K562 (cell line): ENCODE measurements around the gene LGALS16. TPM values are rescaled to one million over a fixed set of nuclear protein-coding genes. Genes with fewer than 3 reads are reported as not detected.

Experiments used
- CC2D1A ChIP-seq: fragments of 450-650 bp; IDR thresholded peaks from 2 replicates; pipeline ENCODE4 v1.6.1; 2017; ENCODE audit warnings: mild to moderate bottlenecking
- CTCF ChIP-seq, 3 experiments: IDR thresholded peaks in 2 of 3; conservative IDR thresholded peaks in 1 of 3; 2 replicates each; pipeline ENCODE4 v1.5.1; 2011 to 2012; ENCODE audit warnings: low read length in 3 of 3, mild to moderate bottlenecking in 3 of 3, control low read depth in 2 of 3, improper control_type of control experiment in 1 of 3, inconsistent platforms in 1 of 3, low read depth in 1 of 3, mixed read lengths in 1 of 3, moderate library complexity in 1 of 3; ENCODE audit not compliant: insufficient read depth in 2 of 3
- DEAF1 ChIP-seq: fragments of 450-650 bp; formaldehyde crosslinking; IDR thresholded peaks from 2 replicates; pipeline ENCODE4 v1.4.0; 2020; ENCODE audit warnings: mild to moderate bottlenecking, moderate library complexity
- E2F5 ChIP-seq: sonication (generic); formaldehyde crosslinking; IDR thresholded peaks from 2 replicates; pipeline ENCODE4 v1.8.0; 2022; ENCODE audit warnings: mild to moderate bottlenecking, missing genetic modification reagents
- FOXJ3 ChIP-seq: sonication (generic); formaldehyde crosslinking; IDR thresholded peaks from 2 replicates; pipeline ENCODE4 v1.4.0; 2020; ENCODE audit warnings: mild to moderate bottlenecking, missing genetic modification reagents
- GABPB2 ChIP-seq: fragments of 250-450 bp; sonication (Bioruptor Pico); conservative IDR thresholded peaks from 2 replicates; pipeline ENCODE4 v1.5.1; 2021; ENCODE audit warnings: mild to moderate bottlenecking
- IFI16 ChIP-seq: fragments of 250-450 bp; sonication (Bioruptor Pico); IDR thresholded peaks from 2 replicates; pipeline ENCODE4 v2.1.2; 2022; ENCODE audit warnings: mild to moderate bottlenecking, inconsistent platforms
- KDM5B ChIP-seq: fragments of 200-600 bp; sonication (generic); IDR thresholded peaks from 2 replicates; pipeline ENCODE4 v1.6.1; 2012; ENCODE audit warnings: low read depth, mild to moderate bottlenecking, moderate library complexity, low read length, control low read depth, inconsistent platforms; ENCODE audit not compliant: insufficient replicate concordance
- KLF1 ChIP-seq: fragments of 450-650 bp; IDR thresholded peaks from 2 replicates; pipeline ENCODE4 v1.6.1; 2016; ENCODE audit warnings: missing genetic modification characterization, missing compliant biosample characterization
- MYC ChIP-seq, 2 experiments: fragments of 250-450 bp in 1 of 2; sonication (Bioruptor Pico) in 1 of 2; IDR thresholded peaks; 2 replicates each; pipeline versions ENCODE4 v1.5.1 to v1.6.1; 2012 to 2021; ENCODE audit warnings: low read depth in 2 of 2, borderline replicate concordance in 1 of 2, improper control_type of control experiment in 1 of 2, low read length in 1 of 2, mild to moderate bottlenecking in 1 of 2, moderate library complexity in 1 of 2
- PBX2 ChIP-seq, 2 experiments: IDR thresholded peaks in 1 of 2; conservative IDR thresholded peaks in 1 of 2; 2 replicates each; pipeline ENCODE4 v1.6.1; 2016; ENCODE audit warnings: low read depth in 2 of 2, mild to moderate bottlenecking in 1 of 2, missing compliant biosample characterization in 1 of 2, missing genetic modification characterization in 1 of 2, moderate library complexity in 1 of 2
- PHF21A ChIP-seq: fragments of 450-650 bp; IDR thresholded peaks from 2 replicates; pipeline ENCODE4 v1.6.1; 2017; ENCODE audit warnings: low read depth, borderline replicate concordance
- POLR2AphosphoS5 ChIP-seq: IDR thresholded peaks from 2 replicates; pipeline ENCODE4 v1.6.1; 2011; ENCODE audit warnings: mild to moderate bottlenecking, low read depth, low read length, moderate library complexity; ENCODE audit not compliant: control insufficient read depth, insufficient read depth
- POLR3G ChIP-seq: IDR thresholded peaks from 2 replicates; pipeline ENCODE4 v1.6.1; 2011; ENCODE audit not compliant: insufficient read length, insufficient replicate concordance; ENCODE audit errors: extremely low read depth
- SIN3B ChIP-seq: fragments of 450-650 bp; IDR thresholded peaks from 2 replicates; pipeline ENCODE4 v1.6.1; 2017; ENCODE audit warnings: low read depth, mild to moderate bottlenecking, moderate library complexity
- SNIP1 ChIP-seq: fragments of 450-650 bp; IDR thresholded peaks from 2 replicates; pipeline ENCODE4 v1.7.1; 2017; ENCODE audit warnings: low read depth, mild to moderate bottlenecking
- STAG1 ChIP-seq: sonication (generic); formaldehyde crosslinking; IDR thresholded peaks from 2 replicates; pipeline ENCODE4 v1.5.0; 2020; ENCODE audit warnings: missing genetic modification reagents, borderline replicate concordance
- SUPT5H ChIP-seq: fragments of 450-650 bp; IDR thresholded peaks from 2 replicates; pipeline ENCODE4 v1.6.1; 2016
- XRCC5 ChIP-seq: fragments of 200-400 bp; formaldehyde crosslinking; IDR thresholded peaks from 2 replicates; pipeline ENCODE4 v1.6.1; 2017; ENCODE audit warnings: low read depth, mild to moderate bottlenecking, low read length
- ZC3H8 ChIP-seq: fragments of 450-650 bp; IDR thresholded peaks from 2 replicates; pipeline ENCODE4 v1.6.1; 2017
- ZNF174 ChIP-seq: fragments of 250-450 bp; sonication (Bioruptor Pico); IDR thresholded peaks from 2 replicates; pipeline ENCODE4 v1.4.0; 2020; ENCODE audit warnings: mild to moderate bottlenecking
- polyA plus RNA-seq, 8 experiments: library from polyadenylated mRNA; depleted of rRNA in 4 of 8; stranded (reverse) in 5 of 8; unstranded in 3 of 8; fragments of >200 nt; fragmentation: Nextera tagmentation in 2 of 8; fragmentation: Illumina TruSeq in 1 of 8; extraction: Ambion mirVana in 2 of 8; extraction: Trizol in 1 of 8; gene quantifications; 2 replicates each; pipeline versions ENCODE4 v1.2.1 to v1.2.3, GENCODE V29; 2011 to 2014; ENCODE audit warnings: inconsistent platforms in 1 of 8, missing spikeins in 1 of 8
- total RNA-seq, 7 experiments: library from RNA; depleted of rRNA in 6 of 7; stranded (reverse); fragments of >200 nt in 6 of 7; fragmentation: Illumina TruSeq in 2 of 7; extraction: Trizol in 2 of 7; gene quantifications; 2 replicates each; pipeline versions ENCODE4 v1.2.1 to v1.2.3, GENCODE V29; 2011 to 2021; ENCODE audit warnings: low replicate concordance in 1 of 7

The LGALS16 gene
- total and polyA plus RNA-seq, 9 of the 15 experiments (the other 6 are each of a cell fraction or from before 2014, with no cell fraction given), result not detected

- no peak for TF ChIP-seq PBX2 (CRISPR knock-in tag; IDR thresholded peaks at IDR 0.05; ENCODE audit: low read depth)
- TF ChIP-seq PBX2 (tag; conservative IDR thresholded peaks at IDR 0.05; ENCODE audit: low read depth), result peak; percentile 49
- no peak for TF ChIP-seq SIN3B
- peak; percentile 57 to 71 (median 63); a peak in 4 of 6 replicates for TF ChIP-seq CTCF (IDR thresholded peaks at IDR 0.05 in 2 of 3, conservative IDR thresholded peaks at IDR 0.05 in 1 of 3; ENCODE audit: insufficient read depth in 2 of 3, low read depth in 1 of 3, low read length in 3 of 3)
- TF ChIP-seq KLF1 (tag), result no peak
- peak; percentile 38; the same call in 1 of the 2 replicates for TF ChIP-seq STAG1
- no peak for TF ChIP-seq XRCC5
- TF ChIP-seq PHF21A, result no peak
- TF ChIP-seq SNIP1, result no peak
- TF ChIP-seq POLR2AphosphoS5, result no peak
- peak; percentile 80 for TF ChIP-seq DEAF1 (CRISPR knock-in tag)
- no peak for TF ChIP-seq ZNF174
- no peak for TF ChIP-seq IFI16
- no peak for TF ChIP-seq GABPB2 (CRISPR knock-in tag)
- no peak for TF ChIP-seq KDM5B
- TF ChIP-seq POLR3G, result no peak
- TF ChIP-seq ZC3H8, result no peak
- no peak for TF ChIP-seq SUPT5H
- no peak for TF ChIP-seq MYC (IDR thresholded peaks at IDR 0.05; ENCODE audit: low read depth, low read length)
- no peak for TF ChIP-seq MYC (CRISPR knock-in tag; IDR thresholded peaks at IDR 0.05; ENCODE audit: borderline replicate concordance, low read depth)
- no peak for TF ChIP-seq FOXJ3 (CRISPR knock-in tag)
- TF ChIP-seq CC2D1A, result peak; percentile 26; the same call in 1 of the 2 replicates
- no peak for TF ChIP-seq E2F5 (CRISPR knock-in tag)
Observed at GRCh38 chr19:39671739-39672363, 16.1 kb downstream of the LGALS16 start (continued).
